ENCODE measurements around the gene RAET1L.
"Not testable (repeated sequence)": the region's sequence is repeated elsewhere in the genome, so short reads cannot be mapped to it uniquely, and the experiment has no call there.

RAET1L gene

DNA sequence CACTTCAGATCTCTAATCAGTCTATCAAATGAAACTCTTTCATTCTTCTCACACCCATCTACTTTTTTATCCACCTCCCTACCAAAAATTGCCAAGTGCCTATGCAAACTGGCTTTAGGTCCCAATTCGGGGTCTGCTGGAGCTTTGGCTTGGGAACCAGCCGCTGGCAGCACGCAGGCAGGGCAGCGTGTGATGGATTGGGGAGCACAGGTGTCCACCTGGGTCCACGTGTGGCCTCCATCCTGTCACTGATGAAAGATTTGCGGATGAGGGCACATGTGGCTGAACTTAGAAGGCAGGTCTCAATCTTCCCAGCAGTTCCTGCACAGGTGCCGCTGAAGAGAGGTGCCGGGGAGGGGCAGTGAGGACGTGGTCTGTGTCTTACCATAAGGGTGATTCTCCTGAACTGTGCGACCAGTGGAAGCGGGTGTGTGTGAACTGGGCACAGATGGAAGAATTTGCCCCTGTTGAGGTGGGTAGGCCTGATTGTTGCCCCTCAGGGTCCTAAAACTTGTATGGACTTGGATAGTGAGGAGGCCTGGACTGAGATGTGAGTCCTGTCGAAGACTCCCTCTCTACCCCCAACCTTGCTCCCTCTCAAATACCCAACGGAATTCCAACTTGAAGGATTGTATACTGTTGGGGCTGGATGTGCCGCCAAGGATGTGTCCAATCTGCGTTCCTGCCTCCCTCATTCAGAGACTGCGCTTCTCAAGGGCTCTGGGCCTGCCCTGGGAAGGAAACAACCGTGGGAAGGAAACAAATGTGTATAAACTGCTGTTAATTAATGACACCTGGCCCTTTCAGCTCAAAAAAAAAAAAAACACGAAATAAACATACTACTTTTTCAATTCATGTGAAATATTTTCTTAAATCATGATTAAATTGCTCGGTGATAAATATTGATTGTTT is 18.4 kb upstream of the RAET1L start:
- DNase-seq, result no peak

- no peak for DNase-seq
Measured at GRCh38 chr6:150043096-150043495, 17.8 kb upstream of the RAET1L start.

GRCh38 chr6:150038202-150039062 is 13.1 kb upstream of the RAET1L start:
- DNase-seq, result no peak

DNA sequence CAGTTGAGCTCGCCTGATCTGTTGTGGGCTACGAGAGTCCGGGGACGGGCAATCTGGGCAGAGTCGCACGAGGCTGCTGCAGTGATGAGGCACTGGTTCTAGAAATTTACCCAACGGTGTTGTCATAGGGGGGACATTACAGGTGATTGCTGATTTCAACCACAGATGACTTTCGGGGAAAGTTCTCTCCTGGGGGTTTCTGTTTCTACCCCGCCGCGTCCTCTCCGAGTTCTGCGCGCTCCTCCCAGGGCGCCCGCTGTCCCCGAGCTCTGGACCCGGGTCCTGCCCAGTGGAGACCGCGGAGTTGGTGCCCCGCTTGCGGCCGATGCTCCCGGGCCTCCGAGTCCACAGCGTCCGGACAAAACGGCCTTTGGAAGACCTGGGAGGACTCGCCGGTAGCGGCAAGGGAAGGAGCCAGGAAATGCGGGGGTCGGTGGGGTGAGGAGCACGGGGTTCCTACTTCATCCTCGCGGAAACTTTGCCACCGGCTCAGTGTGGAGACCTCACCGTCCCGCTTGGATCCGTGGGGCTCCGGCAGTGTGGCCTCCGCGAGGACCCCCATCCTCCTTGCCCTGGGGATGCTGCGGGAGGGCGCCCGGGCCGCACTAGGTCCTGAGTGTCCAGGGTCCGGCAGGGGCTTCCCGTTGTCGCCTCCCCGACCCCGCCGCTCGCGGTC is 12.3 kb upstream of the RAET1L start:
- no peak for DNase-seq

DNA sequence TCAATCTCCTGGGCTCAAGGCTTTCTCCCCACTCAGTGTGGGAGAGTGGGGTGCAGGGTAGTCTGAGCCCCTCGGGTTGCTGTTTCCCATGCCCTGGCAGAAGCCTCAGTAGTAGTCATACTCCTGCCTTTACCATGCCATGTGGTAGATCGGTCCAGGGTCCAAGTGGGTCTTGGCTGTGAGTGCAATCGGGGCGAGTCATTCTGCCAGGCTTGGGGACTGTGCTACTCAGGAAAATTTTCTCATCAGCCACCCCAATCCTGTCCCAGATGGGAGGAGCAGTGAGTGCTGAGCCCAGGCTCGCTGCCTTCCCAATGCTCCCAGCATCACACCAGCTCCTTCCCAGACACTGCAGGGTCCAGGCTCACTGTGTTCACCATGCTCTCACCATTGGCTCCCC is 10.7 kb upstream of the RAET1L start:
- no peak for DNase-seq

DNA sequence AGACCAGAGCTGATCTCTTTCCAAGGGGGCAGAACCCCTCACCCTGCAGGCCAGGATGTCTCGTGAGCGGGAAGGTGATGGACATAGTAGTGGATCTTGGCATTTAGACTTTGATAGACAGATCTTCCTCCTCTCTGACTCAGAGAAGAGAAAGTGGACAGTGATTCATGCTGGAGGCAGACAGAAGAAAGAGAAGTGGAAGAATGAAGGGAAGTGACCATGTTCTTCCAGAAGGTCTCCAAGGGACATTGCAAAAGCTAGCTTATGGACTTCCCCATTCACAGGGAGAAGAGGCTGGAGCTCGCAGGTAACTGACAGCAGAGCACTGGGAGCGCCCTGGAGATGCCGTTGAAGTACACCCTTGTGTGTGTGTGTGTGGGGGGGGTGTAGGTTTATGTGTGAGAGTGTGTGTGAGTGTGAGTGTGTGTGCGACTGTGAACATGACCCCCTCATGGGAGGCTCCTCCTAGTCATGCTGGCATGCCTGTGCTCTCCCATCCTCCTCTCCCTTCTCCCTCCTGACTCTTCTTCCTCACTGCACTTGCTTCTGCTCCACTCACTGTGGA is 8.0 kb upstream of the RAET1L start:
- DNase-seq, result no peak

DNA sequence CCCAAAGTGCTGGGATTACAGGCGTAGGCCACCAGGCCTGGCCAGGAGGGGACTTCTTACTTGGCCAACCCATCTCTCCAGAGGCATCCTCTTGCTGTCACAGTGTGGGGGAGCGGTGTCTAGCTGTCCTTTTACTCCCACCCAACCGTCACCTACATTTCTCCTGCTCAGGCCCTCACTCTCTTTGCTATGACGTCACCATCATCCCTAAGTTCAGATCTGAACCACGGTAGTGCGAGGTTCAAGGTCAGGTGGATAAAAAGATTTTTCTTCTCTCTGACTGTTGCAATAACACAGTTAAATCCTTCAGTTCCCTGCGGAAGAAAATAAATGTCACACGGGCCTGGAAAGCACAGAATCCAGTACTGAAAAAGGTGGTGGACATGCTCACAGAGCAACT is 7.3 kb upstream of the RAET1L start:
- DNase-seq, result no peak

- DNase-seq, result no peak
Measured at GRCh38 chr6:150030611-150031010, 5.3 kb upstream of the RAET1L start.

DNA sequence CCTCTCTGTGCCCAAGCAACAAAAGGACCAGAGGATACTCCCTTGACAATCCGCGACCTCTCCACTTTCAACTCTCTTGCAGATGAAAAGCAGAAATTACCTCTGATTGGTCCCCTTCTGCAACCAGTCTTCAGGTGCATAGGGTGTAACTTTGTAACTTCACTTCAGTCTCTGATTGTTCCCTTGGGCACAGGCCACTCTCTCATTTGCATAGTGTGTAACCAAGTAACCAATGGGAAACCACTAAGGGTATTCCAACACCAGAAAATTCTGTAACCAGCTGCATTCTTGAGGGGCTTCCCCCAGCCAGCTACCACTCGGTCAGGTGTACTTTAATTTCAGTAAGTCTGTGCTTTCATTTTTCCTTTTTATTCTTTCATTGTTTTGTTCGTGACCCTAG is 4.4 kb upstream of the RAET1L start:
- DNase-seq, result no peak

DNA sequence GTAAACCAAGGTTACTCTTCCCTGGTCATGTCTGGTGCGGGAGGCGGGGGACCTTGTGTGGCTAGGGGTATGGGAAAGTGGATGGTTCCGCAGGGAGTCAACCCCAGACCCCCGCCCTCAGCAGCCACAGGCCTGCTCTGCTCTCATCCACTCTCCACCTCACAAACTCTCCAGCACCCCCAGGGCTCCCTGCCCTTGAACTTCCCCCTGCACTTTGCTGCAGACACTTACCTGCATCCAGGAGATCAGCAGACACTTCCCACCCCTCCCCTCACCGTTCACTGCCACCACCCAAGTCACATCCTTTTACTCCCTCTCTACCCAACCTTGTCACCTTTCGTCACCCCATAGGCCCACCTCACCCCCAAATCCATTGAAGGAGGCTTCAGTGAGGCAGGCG is 3.9 kb upstream of the RAET1L start:
- no peak for DNase-seq

DNA sequence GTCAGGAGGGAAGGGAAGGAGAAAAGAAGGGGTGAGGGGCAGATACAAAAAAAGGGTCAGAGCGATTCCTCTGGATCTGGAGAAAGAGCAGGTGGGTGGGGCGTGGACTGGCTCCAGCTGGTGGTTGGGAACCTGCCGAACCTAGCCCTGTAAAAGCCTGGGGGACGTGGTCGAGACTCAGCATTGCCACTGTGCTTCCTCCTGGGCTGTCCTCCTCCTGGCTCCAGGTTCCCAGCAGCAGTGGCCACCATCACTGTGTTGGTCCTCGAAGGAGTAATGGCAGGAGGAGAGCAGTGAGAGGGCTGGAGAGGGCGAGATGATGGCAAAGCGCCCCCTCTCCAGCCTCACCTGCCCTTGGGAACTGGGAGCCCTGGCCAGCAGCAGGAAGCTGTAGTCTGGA is 3.5 kb upstream of the RAET1L start:
- DNase-seq, result no peak

DNA sequence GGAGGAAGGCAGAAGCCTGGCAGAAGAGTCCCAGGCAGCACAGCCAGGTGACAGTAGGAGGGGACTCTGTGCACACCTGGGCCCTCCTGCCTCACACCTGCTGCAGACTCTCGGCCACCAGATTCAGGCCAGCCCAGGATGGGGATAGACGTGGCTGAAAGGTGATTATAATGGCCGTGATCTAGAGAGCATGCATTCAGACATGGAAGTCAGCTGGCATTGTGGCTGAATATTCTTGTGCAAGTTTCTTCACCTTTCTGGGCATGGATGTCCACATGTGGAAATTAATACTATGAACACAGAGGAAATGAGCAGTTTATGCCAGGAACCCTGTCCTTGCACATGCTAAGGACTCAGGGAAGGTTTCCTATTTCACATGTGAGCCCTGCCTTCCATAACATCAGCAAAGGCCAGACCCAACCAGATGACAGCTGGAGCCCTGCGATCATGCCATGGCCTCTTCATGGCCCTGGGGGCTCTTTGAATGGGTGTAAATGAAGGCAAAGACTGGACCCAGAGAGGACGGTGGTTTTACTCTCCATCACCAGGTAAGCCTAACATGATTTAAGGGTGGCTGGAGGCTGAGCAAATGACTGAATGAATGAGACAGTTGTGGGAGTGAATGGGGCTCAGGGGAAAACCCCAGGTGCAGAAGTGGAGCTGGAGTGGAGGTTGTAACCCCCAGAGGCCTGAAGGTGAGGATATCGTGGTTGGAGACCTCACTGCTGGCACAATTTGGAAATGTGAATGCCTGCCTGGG is 2.7 kb upstream of the RAET1L start:
- no peak for DNase-seq

- no peak for DNase-seq
Measured at GRCh38 chr6:150026976-150027805, 1.9 kb upstream of the RAET1L start.

- no peak for DNase-seq
Measured at GRCh38 chr6:150024646-150025155, 631 bp downstream of the RAET1L start.

GRCh38 chr6:150024021-150024420 is 1.3 kb downstream of the RAET1L start:
- not testable (repeated sequence) for DNase-seq

DNA sequence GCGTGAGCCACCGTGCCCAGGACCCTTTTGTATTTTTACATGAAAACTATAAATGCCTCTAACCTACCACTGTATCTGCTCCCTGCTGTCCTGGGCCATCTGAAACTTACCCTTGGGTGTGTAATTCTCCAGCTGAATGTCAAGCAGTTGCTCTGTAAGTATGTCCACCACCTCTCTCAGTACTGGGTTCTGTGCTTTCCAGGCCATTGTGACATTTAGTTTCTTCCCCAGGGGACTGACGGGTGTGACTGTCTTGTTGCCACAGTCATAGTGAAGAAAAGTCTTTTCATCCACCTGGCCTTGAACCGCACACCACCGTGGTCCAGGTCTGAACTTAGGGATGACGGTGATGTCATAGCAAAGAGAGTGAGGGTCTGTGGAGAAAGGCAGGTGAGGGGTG is 3.5 kb downstream of the RAET1L start:
- not testable (repeated sequence) for DNase-seq

- no peak for DNase-seq
Measured at GRCh38 chr6:150018846-150019580, 6.3 kb downstream of the RAET1L start.

DNA sequence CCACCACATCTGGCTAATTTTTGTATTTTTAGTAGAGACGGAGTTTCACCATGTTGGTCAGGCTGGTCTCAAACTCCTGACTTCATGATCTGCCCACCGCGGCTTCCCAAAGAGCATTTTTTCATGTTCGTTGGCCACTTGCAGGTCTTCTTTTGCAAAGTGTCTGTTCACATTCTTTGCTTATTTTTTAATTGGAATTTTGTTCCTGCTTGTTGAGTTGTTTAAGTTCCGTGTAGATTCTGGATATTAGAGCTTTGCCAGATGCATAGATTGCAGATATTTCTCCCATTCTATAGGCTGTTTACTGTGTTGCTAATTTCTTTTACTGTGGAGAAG is 8.2 kb downstream of the RAET1L start:
- not testable (repeated sequence) for DNase-seq

DNA sequence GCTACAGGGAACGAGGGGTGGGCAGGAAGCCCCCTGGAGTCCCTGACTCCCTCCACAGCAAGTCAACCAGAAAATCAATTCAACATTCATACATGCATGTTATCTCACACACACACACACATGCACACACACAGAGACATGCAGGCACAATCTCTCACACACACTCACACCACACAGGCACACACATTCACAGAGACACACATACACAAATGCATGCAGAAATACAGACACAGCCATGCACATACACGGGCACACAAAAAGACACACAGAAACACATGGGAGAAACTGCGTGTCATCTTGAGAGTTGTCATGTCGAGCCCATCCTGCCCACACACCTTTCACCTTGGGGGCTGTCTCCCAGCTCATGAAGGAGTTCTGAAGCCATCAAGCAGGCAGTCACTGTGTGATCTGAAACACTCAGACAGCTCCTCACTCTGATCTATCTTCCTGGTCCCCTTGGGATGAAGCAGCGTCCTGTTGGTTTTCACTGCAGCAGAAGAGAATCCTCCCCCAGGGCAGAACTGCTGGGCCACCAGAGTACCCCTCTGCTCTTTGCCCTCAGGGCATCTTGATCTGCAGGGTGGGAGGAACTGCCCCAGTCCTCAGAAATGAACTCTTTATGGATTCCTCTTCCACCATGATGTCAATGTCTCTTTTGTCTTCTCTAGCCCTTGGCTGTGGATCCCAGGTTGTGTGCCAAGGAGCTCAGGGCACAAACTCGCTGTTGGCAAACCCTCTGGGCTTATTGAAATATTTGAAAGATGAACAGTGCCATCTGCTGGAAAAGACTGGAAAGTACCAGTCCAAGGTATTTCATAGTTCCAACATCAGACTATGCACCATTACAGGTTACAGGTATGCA is 8.8 kb downstream of the RAET1L start:
- no peak for DNase-seq

Data from NK-92 treated with Interleukin-12 subunit alpha and Interleukin-12 subunit beta, amount 100 ng/mL, for 24 hours (cell line).